ENCODE data around the gene PITX1.

Gene PITX1

GRCh38 chr5:135027697-135028615, 6.1 kb downstream of the PITX1 start:
- H3K36me3 ChIP-seq (replicated peaks) = no peaks in the 10 kb centered on the region
- in situ Hi-C loops (cut with HindIII; ENCODE audit: low pct_ligation_motif_present, low sequenced_read_pairs) = no loop called here
- no peak overlapping the region for H3K4me3 ChIP-seq (ENCODE audit: low read depth, low read length)
- H3K27me3 ChIP-seq (replicated peaks) = peaks cover 65% of the 10 kb centered on the region
- TF ChIP-seq, protein P1, sequence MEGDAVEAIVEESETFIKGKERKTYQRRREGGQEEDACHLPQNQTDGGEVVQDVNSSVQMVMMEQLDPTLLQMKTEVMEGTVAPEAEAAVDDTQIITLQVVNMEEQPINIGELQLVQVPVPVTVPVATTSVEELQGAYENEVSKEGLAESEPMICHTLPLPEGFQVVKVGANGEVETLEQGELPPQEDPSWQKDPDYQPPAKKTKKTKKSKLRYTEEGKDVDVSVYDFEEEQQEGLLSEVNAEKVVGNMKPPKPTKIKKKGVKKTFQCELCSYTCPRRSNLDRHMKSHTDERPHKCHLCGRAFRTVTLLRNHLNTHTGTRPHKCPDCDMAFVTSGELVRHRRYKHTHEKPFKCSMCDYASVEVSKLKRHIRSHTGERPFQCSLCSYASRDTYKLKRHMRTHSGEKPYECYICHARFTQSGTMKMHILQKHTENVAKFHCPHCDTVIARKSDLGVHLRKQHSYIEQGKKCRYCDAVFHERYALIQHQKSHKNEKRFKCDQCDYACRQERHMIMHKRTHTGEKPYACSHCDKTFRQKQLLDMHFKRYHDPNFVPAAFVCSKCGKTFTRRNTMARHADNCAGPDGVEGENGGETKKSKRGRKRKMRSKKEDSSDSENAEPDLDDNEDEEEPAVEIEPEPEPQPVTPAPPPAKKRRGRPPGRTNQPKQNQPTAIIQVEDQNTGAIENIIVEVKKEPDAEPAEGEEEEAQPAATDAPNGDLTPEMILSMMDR (IDR thresholded peaks at IDR 0.05; ENCODE audit: low read depth, low read length, missing control alignments) = no peak
- no peak overlapping the region for H3K27ac ChIP-seq
- no peak for DNase-seq

DNA sequence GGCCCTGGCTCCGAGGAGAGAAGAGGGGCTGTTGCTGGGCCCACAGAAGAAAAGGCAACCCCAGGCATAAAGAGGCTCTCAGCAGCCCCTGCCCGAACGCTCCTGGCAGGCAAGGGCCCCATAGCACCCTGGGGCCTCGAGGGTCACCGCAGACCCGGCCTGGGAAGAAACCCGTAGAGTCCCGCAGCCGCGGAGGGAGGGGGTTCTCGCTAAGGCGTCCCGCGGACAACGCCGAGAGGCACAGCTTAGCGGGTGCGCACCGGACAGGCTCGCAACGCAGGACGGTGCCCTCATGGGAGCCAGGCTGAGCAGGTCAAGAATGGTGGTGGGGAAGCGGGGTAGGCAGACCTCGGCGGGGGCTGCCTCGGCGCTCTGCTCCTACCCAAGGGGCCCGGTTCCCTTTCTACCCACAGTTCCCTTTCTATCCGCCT, 6.7 kb downstream of the PITX1 start:
- no peaks in the 10 kb centered on the region for H3K36me3 ChIP-seq (replicated peaks)
- H3K4me3 ChIP-seq (ENCODE audit: low read depth, low read length) = no peak overlapping the region
- no peak overlapping the region for H3K27ac ChIP-seq
- in situ Hi-C loops (cut with HindIII; ENCODE audit: low pct_ligation_motif_present, low sequenced_read_pairs) = no loop called here
- no peak for DNase-seq
- TF ChIP-seq, protein P1 (IDR thresholded peaks at IDR 0.05; ENCODE audit: low read depth, low read length, missing control alignments) = no peak
- peaks cover 59% of the 10 kb centered on the region for H3K27me3 ChIP-seq (replicated peaks)

- TF ChIP-seq, protein P1 (IDR thresholded peaks at IDR 0.05; ENCODE audit: low read depth, low read length, missing control alignments) = no peak
- Histone ChIP-seq H3K27me3 (replicated peaks) (peaks cover 53% of the 10 kb centered on the region), H3K36me3 (replicated peaks) (no peaks in the 10 kb centered on the region), H3K4me3 (ENCODE audit: low read depth, low read length) (no peak overlapping the region), H3K27ac (no peak overlapping the region)
- DNase-seq = no peak
- in situ Hi-C loops (cut with HindIII; ENCODE audit: low pct_ligation_motif_present, low sequenced_read_pairs) = no loop called here
Observed at GRCh38 chr5:135026645-135027265, 7.3 kb downstream of the PITX1 start.

GRCh38 chr5:135025730-135026644, 8.0 kb downstream of the PITX1 start:
- H3K4me3 ChIP-seq (ENCODE audit: low read depth, low read length) = no peak overlapping the region
- H3K27me3 ChIP-seq (replicated peaks) = peaks cover 48% of the 10 kb centered on the region
- DNase-seq = no peak
- TF ChIP-seq, protein P1 (IDR thresholded peaks at IDR 0.05; ENCODE audit: low read depth, low read length, missing control alignments) = no peak
- no peak overlapping the region for H3K27ac ChIP-seq
- in situ Hi-C loops (cut with HindIII; ENCODE audit: low pct_ligation_motif_present, low sequenced_read_pairs) = no loop called here
- no peaks in the 10 kb centered on the region for H3K36me3 ChIP-seq (replicated peaks)

- Histone ChIP-seq H3K27ac (no peak overlapping the region), H3K27me3 (replicated peaks) (peaks cover 41% of the 10 kb centered on the region), H3K36me3 (replicated peaks) (no peaks in the 10 kb centered on the region), H3K4me3 (ENCODE audit: low read depth, low read length) (no peak overlapping the region)
- no peak for DNase-seq
- in situ Hi-C loops (cut with HindIII; ENCODE audit: low pct_ligation_motif_present, low sequenced_read_pairs) = no loop called here
- TF ChIP-seq, protein P1 (IDR thresholded peaks at IDR 0.05; ENCODE audit: low read depth, low read length, missing control alignments) = no peak
Observed at GRCh38 chr5:135024956-135025729, 8.9 kb downstream of the PITX1 start.

All from brain microvascular endothelial cell (primary cell).